DND-41 (cell line): Measurements from ENCODE around the gene OASL.

Experiments
- CTCF ChIP-seq: IDR thresholded peaks from 2 replicates; pipeline ENCODE4 v1.5.1; 2012; ENCODE audit warnings: borderline replicate concordance, low read length, moderate library complexity, mild to moderate bottlenecking; ENCODE audit not compliant: poor library complexity, severe bottlenecking; ENCODE audit errors: extremely low read depth
- EZH2 ChIP-seq: IDR thresholded peaks from 3 replicates; pipeline ENCODE4 v1.6.1; 2012; ENCODE audit warnings: borderline replicate concordance, low read depth, mild to moderate bottlenecking, moderate library complexity, low read length, inconsistent platforms; ENCODE audit not compliant: severe bottlenecking

- TF ChIP-seq CTCF (no peak), EZH2 (no peak)
These were observed 45.0 kb downstream of the OASL start for GRCh38 chr12:120994059-120994458.
